ENCODE results near the gene TOLLIP.
"Not testable (repeated sequence)": the region's sequence is repeated elsewhere in the genome, so short reads cannot be mapped to it uniquely, and the experiment has no call there.

TOLLIP gene

DNA sequence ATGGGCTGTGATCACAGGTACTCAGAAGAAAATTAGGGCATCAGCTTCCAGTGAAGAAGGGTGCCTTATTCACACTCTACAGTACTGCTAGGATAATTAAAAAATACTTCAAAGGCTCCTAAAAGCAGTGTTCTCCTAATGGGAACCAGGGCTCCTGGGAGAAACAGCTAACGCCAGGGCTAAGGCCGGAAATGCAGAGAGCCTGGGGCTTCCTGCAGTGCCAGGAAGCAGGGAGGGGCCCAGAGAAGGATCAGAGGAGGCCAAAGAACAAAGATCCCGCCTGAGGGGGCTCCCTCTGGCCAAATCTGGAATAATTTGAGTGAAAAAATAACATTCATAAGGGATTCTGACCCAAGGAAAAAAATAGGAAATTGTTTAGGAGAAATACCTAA, 27.5 kb downstream of the TOLLIP start:
- no peak for DNase-seq (ENCODE audit: low read depth)

GRCh38 chr11:1281326-1281973, 28.0 kb downstream of the TOLLIP start:
- DNase-seq (ENCODE audit: low read depth), result no peak

DNA sequence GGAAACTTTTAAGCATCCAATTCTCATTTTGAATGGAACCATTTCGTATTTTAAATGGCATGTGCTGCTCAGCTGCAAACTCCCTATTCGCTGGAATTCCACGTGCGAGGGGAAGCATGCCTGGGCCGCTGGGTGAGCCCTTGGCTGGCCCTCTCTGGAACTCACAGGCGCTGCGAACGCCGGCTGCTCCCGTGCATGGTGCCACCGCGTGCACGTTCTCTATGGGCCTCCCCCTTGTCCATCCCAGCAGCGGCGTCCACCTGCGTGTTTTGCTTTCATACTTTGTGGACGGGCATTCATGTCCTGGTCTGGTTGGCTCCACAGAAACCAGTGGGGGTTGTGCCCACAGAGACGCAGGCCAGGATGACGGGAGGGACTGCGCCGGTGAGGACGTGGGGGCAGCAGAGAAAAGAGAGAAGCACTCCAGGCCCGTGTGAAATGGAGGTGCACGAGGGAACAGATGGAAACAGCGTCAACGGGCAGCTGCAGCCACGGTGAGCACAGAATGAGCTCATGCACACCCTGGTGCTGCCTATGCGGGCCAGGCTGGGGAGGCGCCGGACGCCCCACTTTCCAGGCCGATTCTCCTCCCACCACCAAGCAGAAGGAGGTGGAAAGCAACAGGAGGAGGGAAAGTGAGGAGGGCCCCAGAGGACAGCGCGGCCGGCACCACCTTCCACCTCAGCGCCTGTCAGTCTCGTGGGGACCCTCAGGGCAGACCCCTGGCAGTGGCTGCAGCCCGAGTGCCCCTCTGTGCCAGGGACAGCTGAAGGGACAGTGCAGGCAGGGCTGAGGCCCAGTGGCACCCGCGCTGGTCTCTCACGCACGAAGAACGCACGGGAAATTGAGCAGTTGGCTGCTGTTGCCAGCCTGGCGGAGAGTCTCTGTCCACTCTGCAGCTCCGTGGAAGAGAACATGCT, 29.1 kb downstream of the TOLLIP start:
- DNase-seq (ENCODE audit: low read depth), result no peak

DNA sequence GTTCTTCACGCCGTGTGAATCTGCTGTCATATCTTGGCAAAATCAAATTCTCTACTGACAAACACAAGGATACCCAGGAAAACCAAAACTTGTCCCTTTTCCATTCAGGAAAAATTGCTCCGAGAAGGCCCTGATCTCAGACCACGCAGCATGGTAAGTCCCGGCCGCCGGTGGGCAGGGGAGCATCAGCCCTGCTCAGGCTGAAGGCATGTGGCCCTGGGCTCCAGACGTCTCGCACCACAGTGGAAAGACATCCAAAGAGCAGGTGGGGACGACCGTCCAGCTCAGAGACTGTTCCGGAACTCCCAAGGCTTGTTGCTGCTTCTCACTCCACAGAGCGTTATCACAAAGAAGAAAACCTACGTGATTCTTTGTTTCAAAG, 29.8 kb downstream of the TOLLIP start:
- DNase-seq (ENCODE audit: low read depth), result no peak

DNA sequence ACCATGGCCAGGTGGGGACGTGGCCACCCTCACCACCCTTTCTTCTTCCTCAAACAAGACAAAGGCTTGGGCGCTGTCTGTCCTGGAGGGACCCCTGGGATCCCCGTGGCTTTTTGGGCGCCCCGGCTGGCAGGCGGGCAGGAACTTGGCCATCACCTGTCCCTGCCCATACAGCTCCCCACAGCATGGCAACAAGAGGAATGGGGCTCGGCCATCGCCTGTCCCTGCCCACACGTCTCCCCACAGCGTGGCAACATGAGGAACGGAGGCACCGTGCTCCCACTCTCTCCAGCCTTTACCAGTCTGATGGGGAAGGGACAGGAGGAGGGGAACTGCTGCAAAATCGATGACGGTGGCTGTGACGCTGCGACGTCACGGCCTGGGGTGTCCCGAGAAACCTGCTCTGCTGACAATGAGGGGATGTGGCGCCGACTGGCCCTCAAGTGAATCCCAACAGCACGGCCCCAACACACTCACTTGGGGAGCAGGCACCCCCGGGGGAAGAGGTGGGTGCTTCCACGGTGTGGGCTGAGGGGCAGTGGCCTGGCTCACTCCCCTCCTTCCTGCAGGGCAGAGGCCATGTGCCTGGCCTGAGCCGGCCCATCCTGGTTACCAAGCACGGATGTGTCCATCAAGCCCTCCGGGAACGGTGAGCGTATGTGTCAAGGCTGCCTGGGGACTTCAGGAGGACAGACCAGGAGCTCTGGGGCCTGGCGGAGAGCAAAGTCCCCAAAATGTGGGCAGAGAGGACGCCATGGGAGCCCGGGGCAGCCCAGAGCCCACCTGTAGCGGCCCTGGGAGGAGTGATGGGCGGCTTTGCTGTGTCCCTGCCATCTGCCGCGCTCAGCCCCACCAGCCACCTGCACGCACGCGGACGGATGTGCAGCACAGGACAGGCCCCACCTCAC, 30.4 kb downstream of the TOLLIP start:
- DNase-seq (ENCODE audit: low read depth), result no peak

GRCh38 chr11:1277936-1278512, 31.4 kb downstream of the TOLLIP start:
- no peak for DNase-seq (ENCODE audit: low read depth)

GRCh38 chr11:1276866-1277615, 32.4 kb downstream of the TOLLIP start:
- DNase-seq (ENCODE audit: low read depth), result no peak

- no peak for DNase-seq (ENCODE audit: low read depth)
These were observed 33.2 kb downstream of the TOLLIP start for GRCh38 chr11:1276041-1276790.

DNA sequence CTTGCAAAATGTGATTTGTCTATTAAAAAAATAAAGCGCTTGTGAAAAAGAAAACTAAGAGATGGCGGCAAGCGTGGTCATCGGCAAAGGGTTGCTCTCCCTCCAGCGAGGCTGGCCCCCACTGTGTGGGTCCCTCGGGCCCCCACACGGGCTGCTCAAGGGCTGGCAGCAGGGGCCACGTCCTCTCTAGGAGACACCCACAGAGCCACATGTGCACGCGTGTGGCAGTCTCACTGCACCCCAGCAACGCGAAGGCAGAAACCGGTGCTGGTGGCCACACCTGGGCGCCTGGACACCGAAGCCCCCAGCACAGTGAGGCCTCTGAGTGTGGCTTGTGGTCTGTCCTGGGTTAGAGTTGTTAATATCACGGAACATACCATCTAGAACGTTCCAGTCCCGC, 34.4 kb downstream of the TOLLIP start:
- DNase-seq (ENCODE audit: low read depth), result no peak

GRCh38 chr11:1274501-1274900, 34.9 kb downstream of the TOLLIP start:
- no peak for DNase-seq (ENCODE audit: low read depth)

GRCh38 chr11:1272531-1272930, 36.9 kb downstream of the TOLLIP start:
- no peak for DNase-seq (ENCODE audit: low read depth)

- no peak for DNase-seq (ENCODE audit: low read depth)
These were observed 37.5 kb downstream of the TOLLIP start for GRCh38 chr11:1271927-1272326.

GRCh38 chr11:1271406-1271805, 38.0 kb downstream of the TOLLIP start:
- no peak for DNase-seq (ENCODE audit: low read depth)

DNA sequence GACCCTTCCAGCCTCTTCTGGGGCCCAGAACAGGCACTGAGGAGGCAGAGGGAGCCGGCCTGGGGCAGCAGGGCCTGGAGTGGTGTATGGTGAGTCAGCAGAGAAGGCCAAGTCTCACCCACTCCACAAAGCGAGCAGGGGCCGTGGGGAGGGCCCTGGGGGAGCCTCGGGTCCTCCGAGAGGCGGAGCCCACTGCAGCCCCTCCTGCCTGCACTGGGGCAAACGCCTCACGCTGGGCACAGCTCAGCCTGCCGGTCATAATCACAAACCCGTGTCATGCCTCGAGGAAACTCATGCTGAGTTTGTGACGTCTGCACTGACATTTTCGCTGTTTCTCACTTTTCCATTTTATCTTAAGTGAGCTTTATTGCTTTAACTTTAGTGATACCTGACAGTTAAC, 38.4 kb downstream of the TOLLIP start:
- no peak for DNase-seq (ENCODE audit: low read depth)

DNA sequence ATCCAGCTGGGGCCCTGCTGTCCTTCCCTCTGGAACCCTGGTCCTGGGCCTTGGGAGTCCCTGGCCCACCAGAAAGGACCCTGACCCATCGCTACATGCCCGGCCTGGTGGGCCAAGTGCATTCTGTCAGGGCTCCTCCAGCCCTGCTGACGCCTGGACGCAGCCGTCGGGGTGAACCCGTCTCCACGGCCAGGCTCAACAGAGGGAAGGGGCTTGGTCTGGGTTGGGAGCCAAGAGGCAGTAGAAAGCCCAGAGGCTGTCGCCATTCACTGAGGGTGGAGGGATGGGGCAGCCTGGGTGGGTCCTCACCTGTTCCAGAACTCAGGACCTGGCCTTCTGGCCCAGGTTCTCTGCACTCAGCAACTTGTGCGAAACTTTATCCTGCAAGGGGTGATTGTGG, 39.0 kb downstream of the TOLLIP start:
- DNase-seq (ENCODE audit: low read depth), result no peak

GRCh38 chr11:1269957-1270356, 39.5 kb downstream of the TOLLIP start:
- DNase-seq (ENCODE audit: low read depth), result no peak

DNA sequence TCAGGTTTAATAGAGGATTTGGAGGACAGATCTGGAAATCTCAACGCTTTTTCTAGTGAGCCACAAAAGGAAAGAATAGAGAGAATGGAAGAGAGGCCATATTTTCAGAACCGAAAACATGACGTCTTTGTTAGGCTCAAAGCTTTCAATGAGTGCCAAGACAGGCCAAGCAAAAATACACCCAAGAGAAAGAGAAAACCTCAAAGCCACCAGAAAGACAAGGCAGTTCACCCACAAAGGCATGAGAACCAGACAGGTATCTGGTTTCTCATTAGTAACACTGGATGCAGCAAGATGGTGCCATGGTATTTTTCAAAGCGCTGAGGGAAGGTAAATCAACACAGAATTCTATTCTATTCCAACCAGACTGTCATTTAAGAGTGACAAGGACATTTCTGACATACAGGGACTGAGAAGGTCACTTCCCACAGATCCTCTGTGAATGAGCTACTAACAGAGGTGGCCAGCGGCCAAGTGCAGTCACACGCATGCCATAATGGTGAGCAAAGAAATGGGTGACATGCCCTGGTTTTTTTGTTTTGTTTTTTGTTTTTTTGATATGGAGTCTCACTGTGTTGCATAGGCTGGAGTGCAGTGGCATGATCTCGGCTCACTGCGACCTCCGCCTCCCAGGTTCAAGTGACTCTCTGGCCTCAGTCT, 41.9 kb downstream of the TOLLIP start:
- no peak for DNase-seq (ENCODE audit: low read depth)

GRCh38 chr11:1266976-1267375, 42.5 kb downstream of the TOLLIP start:
- not testable (repeated sequence) for DNase-seq (ENCODE audit: low read depth)

DNA sequence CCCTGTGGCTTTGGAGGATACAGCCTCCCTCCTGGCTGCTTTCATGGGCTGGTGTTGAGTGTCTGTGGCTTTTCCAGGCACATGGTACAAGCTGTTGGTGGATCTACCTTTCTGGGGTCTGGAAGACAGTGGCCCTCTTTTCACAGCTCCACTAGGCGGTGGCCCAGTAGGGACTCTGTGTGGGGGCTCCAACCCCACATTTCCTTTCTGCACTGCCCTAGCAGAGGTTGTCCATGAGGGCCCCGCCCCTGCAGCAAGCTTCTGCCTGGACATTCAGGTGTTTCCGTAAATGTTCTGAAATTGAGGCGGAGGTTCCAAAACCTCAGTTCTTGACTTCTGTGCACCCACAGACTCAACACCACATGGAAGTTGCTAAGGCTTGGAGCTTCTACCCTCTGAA, 44.0 kb downstream of the TOLLIP start:
- DNase-seq (ENCODE audit: low read depth), result not testable (repeated sequence)

GRCh38 chr11:1264444-1264843, 45.0 kb downstream of the TOLLIP start:
- not testable (repeated sequence) for DNase-seq (ENCODE audit: low read depth)
